Hepatocyte (in vitro differentiated cells): Measurements from ENCODE around the gene AGAP1. TPM values are rescaled to one million over a fixed set of nuclear protein-coding genes. Genes with fewer than 3 reads are reported as not detected.

ENCODE experiments used
- DNase-seq: peaks from one replicate; pipeline ENCODE4 v3.0.0-alpha.2; 2016; ENCODE audit warnings: low spot score
- H2AFZ ChIP-seq: fragments of 200-600 bp; sonication (generic); 2 replicates; pipeline ENCODE4 v1.6.0; 2016; ENCODE audit warnings: antibody characterized with exemption, mild to moderate bottlenecking
- H3K27ac ChIP-seq: fragments of 200-600 bp; sonication (generic); 2 replicates; pipeline ENCODE4 v1.5.1; 2016; ENCODE audit warnings: mild to moderate bottlenecking
- H3K27me3 ChIP-seq: fragments of 200-600 bp; sonication (generic); 2 replicates; pipeline ENCODE4 v1.6.1; 2016
- H3K36me3 ChIP-seq: fragments of 200-600 bp; sonication (generic); replicated peaks from 2 replicates; pipeline ENCODE4 v1.5.1; 2016; ENCODE audit warnings: low read depth; ENCODE audit not compliant: insufficient read depth
- H3K4me1 ChIP-seq: fragments of 200-600 bp; sonication (generic); 2 replicates; pipeline ENCODE4 v1.5.1; 2016; ENCODE audit warnings: mild to moderate bottlenecking, moderate library complexity; ENCODE audit not compliant: insufficient read depth
- H3K4me2 ChIP-seq: fragments of 200-600 bp; sonication (generic); 2 replicates; pipeline ENCODE4 v1.6.0; 2016
- H3K4me3 ChIP-seq: fragments of 200-600 bp; sonication (generic); 2 replicates; pipeline ENCODE4 v1.5.1; 2016; ENCODE audit warnings: mild to moderate bottlenecking
- H3K79me2 ChIP-seq: fragments of 200-600 bp; sonication (generic); 2 replicates; pipeline ENCODE4 v1.6.0; 2017; ENCODE audit warnings: mild to moderate bottlenecking
- H3K9me2 ChIP-seq: fragments of 200-600 bp; sonication (generic); replicated peaks from 2 replicates; pipeline ENCODE4 v1.6.0; 2017; ENCODE audit warnings: mild to moderate bottlenecking; ENCODE audit not compliant: insufficient read depth
- H3K9me3 ChIP-seq: fragments of 200-600 bp; sonication (generic); 2 replicates; pipeline ENCODE4 v1.5.1; 2016; ENCODE audit warnings: low read depth, mild to moderate bottlenecking
- H4K20me1 ChIP-seq: fragments of 200-600 bp; sonication (generic); 2 replicates; pipeline ENCODE4 v1.6.0; 2016; ENCODE audit warnings: mild to moderate bottlenecking; ENCODE audit not compliant: insufficient read depth, poor library complexity, severe bottlenecking
- CTCF ChIP-seq: fragments of 200-600 bp; sonication (generic); IDR thresholded peaks from 2 replicates; pipeline ENCODE4 v1.5.1; 2016; ENCODE audit warnings: antibody characterized with exemption, mild to moderate bottlenecking; ENCODE audit not compliant: poor library complexity
- EZH2 ChIP-seq: fragments of 200-600 bp; sonication (generic); IDR thresholded peaks from 2 replicates; pipeline ENCODE4 v1.6.1; 2016; ENCODE audit warnings: antibody characterized with exemption, mild to moderate bottlenecking, borderline replicate concordance
- EZH2phosphoT487 ChIP-seq: fragments of 200-600 bp; sonication (generic); IDR thresholded peaks from one replicate; pipeline ENCODE4 v1.6.1; 2018; ENCODE audit warnings: antibody characterized with exemption, mild to moderate bottlenecking, low read depth, moderate library complexity; ENCODE audit not compliant: unreplicated experiment, severe bottlenecking
- WGBS: methylation state at CpG from one replicate; pipeline ENCODE4 v1.1.6; 2016; ENCODE audit warnings: low lambda C conversion rate; ENCODE audit errors: missing lambda C conversion rate; 5-methylcytosine and 5-hydroxymethylcytosine counted together
- polyA plus RNA-seq: library from polyadenylated mRNA; unstranded; fragments of >200 nt; fragmentation: Nextera tagmentation; extraction: Ambion mirVana; gene quantifications from 2 replicates; pipeline ENCODE4 v1.2.1, GENCODE V29; 2016
- total RNA-seq: library from RNA; depleted of rRNA; stranded (reverse); fragments of >200 nt; gene quantifications from 2 replicates; pipeline ENCODE4 v1.2.3, GENCODE V29; 2014

Gene AGAP1
- total and polyA plus RNA-seq, 2 experiments from 2014 or later: 12.1 to 20.0 TPM

DNA sequence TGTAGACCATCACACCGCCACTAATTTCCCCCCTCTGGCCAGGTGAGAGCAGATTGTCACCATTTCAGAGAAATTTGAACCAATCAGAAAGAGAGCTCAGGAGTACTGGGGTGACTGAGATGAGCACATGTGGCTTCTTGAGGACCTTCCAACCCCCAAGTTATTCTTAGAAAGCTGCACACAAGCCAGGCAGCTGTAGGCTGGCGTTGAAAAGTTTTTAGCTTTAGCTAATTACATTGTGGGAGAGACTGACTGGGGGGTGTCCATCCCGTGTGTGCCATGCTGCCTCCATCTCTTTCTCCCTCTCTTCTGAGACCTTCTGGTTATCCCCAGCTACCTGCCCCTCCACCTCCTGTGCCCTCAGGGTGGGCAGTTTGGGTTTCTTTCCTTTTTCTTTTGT, 154.0 kb downstream of the AGAP1 start:
- Histone ChIP-seq H3K4me2 (no peak overlapping the region), H3K27me3 (no peaks in the 10 kb centered on the region), H3K4me3 (no peak overlapping the region), H3K36me3 (no peaks in the 10 kb centered on the region), H4K20me1 (peaks cover under 1% of the 10 kb centered on the region), H3K9me3 (no peaks in the 10 kb centered on the region), H3K4me1 (no peaks in the 10 kb centered on the region), H3K9me2 (no peaks in the 10 kb centered on the region), H3K79me2 (peaks cover 63% of the 10 kb centered on the region), H2AFZ (no peak overlapping the region), H3K27ac (no peak overlapping the region)
- DNase-seq: no peak
- WGBS: 61% methylated on average over 3 of the region's 3 CpGs
- TF ChIP-seq EZH2phosphoT487 (no peak), EZH2 (no peak), CTCF (no peak)

DNA sequence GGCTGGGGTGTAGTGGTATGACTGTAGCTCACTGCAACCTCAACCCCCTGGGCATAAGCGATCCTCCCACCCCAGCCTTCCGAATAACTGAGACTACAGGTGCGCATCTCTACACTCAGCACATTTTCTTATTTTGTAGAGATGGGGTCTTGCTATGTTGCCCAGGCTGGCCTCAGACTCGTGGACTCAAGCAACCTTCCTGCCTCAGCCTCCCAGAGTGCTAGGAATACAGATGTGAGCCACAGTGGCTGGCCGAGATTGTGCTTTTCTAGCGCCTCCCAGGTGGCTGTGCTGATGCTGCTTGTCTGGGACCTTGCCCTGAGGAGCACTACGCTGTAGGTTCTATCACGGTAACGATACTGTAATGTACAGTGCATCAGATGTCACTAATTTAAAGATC, 155.6 kb downstream of the AGAP1 start:
- peaks cover 70% of the 10 kb centered on the region for H3K79me2 ChIP-seq
- no peak overlapping the region for H3K4me2 ChIP-seq
- DNase-seq: no peak

DNA sequence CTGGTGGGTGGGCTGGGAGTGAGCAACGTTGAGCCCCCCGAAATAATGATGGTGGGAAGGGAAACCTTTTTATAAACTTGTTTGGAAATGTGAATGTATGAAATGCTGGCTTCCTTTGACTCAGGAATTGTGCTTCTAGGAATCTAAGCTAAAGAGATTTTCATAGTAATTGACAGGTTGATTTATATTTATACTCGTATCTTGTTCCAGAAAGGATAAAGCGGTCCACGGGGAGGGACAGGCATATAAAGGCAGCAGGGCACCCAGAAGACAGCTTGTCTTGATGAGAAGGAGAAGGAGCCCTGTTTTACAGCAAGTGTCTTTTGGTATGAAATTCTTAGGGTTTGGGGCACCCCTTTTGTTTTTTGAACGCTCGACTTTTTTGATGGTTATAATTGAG, 157.8 kb downstream of the AGAP1 start:
- H3K36me3 ChIP-seq: no peaks in the 10 kb centered on the region
- no peak overlapping the region for H2AFZ ChIP-seq
- no peak for DNase-seq
- no peak overlapping the region for H3K27ac ChIP-seq
- 74% methylated on average over 7 of the region's 7 CpGs for WGBS
- H3K4me3 ChIP-seq: no peak overlapping the region
- no peaks in the 10 kb centered on the region for H3K9me2 ChIP-seq
- no peaks in the 10 kb centered on the region for H3K27me3 ChIP-seq
- TF ChIP-seq EZH2phosphoT487 (no peak), CTCF (no peak), EZH2 (no peak)
- H3K9me3 ChIP-seq: no peaks in the 10 kb centered on the region
- no peaks in the 10 kb centered on the region for H3K4me1 ChIP-seq
- peaks cover 63% of the 10 kb centered on the region for H3K79me2 ChIP-seq
- H4K20me1 ChIP-seq: peaks cover 12% of the 10 kb centered on the region
- H3K4me2 ChIP-seq: no peak overlapping the region

More for the DNA sequence above, 155.6 kb downstream of the AGAP1 start:
- H2AFZ ChIP-seq: no peak overlapping the region
- no peaks in the 10 kb centered on the region for H3K4me1 ChIP-seq
- no peak overlapping the region for H3K27ac ChIP-seq
- H3K9me2 ChIP-seq: no peaks in the 10 kb centered on the region
- H3K36me3 ChIP-seq: no peaks in the 10 kb centered on the region
- TF ChIP-seq EZH2 (no peak), CTCF (no peak), EZH2phosphoT487 (no peak)
- H3K4me3 ChIP-seq: no peak overlapping the region
- H3K9me3 ChIP-seq: no peaks in the 10 kb centered on the region
- H4K20me1 ChIP-seq: peaks cover 8% of the 10 kb centered on the region
- H3K27me3 ChIP-seq: no peaks in the 10 kb centered on the region
- WGBS: 85% methylated on average over 9 of the region's 9 CpGs
